RWPE2 (cell line): ENCODE results near the gene DPT.
"Not testable (repeated sequence)": the region's sequence is repeated elsewhere in the genome, so short reads cannot be mapped to it uniquely, and the experiment has no call there.

Source experiments
- ATAC-seq: fragments of 200-7000 bp; cut with Tn5 transposase; 3 replicates; pipeline ENCODE4 v1.9.1; 2021; ENCODE audit warnings: low read depth
- DNase-seq: peaks from one replicate; pipeline ENCODE4 v3.0.0-alpha.2; 2020; ENCODE audit warnings: low spot score
- H3K27ac ChIP-seq: fragments of 450-650 bp; 2 replicates; pipeline ENCODE4 v1.5.1; 2017; ENCODE audit warnings: mild to moderate bottlenecking; ENCODE audit not compliant: poor library complexity, severe bottlenecking
- H3K27me3 ChIP-seq: fragments of 250-450 bp; sonication (Bioruptor Pico); 2 replicates; pipeline ENCODE4 v1.5.1; 2021; ENCODE audit warnings: mild to moderate bottlenecking, moderate library complexity; ENCODE audit not compliant: insufficient read depth, poor library complexity, severe bottlenecking
- H3K36me3 ChIP-seq: fragments of 250-450 bp; sonication (Bioruptor Pico); 2 replicates; pipeline ENCODE4 v1.5.1; 2020; ENCODE audit warnings: low read depth, mild to moderate bottlenecking, moderate library complexity
- H3K4me1 ChIP-seq: fragments of 250-450 bp; sonication (Bioruptor Pico); 2 replicates; pipeline ENCODE4 v1.5.1; 2021; ENCODE audit warnings: mild to moderate bottlenecking, moderate library complexity; ENCODE audit not compliant: insufficient read depth, poor library complexity, severe bottlenecking
- H3K4me3 ChIP-seq: fragments of 250-450 bp; sonication (Bioruptor Pico); 2 replicates; pipeline ENCODE4 v1.5.1; 2021; ENCODE audit warnings: mild to moderate bottlenecking, moderate library complexity; ENCODE audit not compliant: severe bottlenecking
- H3K9me3 ChIP-seq: fragments of 250-450 bp; sonication (Bioruptor Pico); 2 replicates; pipeline ENCODE4 v1.5.1; 2021; ENCODE audit warnings: mild to moderate bottlenecking, moderate library complexity; ENCODE audit not compliant: severe bottlenecking
- CTCF ChIP-seq: fragments of 450-650 bp; IDR thresholded peaks from one replicate; pipeline ENCODE4 v1.5.1; 2017; ENCODE audit warnings: mild to moderate bottlenecking, moderate library complexity; ENCODE audit not compliant: poor library complexity, severe bottlenecking

DPT gene

GRCh38 chr1:168771104-168771630 lies 42.2 kb upstream of the DPT start:
- no peak overlapping the region for H3K4me3 ChIP-seq
- H3K27me3 ChIP-seq: no peaks in the 10 kb centered on the region
- no peak for DNase-seq
- ATAC-seq: no peak
- no peaks in the 10 kb centered on the region for H3K36me3 ChIP-seq
- no peak for TF ChIP-seq CTCF
- H3K27ac ChIP-seq: no peak overlapping the region
- H3K9me3 ChIP-seq: no peaks in the 10 kb centered on the region
- no peaks in the 10 kb centered on the region for H3K4me1 ChIP-seq

GRCh38 chr1:168769893-168770292 lies 40.9 kb upstream of the DPT start:
- not testable (repeated sequence) for H3K9me3 ChIP-seq, H3K27ac ChIP-seq, H3K4me3 ChIP-seq, H3K36me3 ChIP-seq, H3K4me1 ChIP-seq, ATAC-seq, DNase-seq, H3K27me3 ChIP-seq

GRCh38 chr1:168767894-168768584 lies 39.0 kb upstream of the DPT start:
- Histone ChIP-seq H3K27me3 (no peaks in the 10 kb centered on the region), H3K9me3 (no peaks in the 10 kb centered on the region), H3K4me3 (no peak overlapping the region), H3K27ac (no peak overlapping the region), H3K36me3 (no peaks in the 10 kb centered on the region), H3K4me1 (no peaks in the 10 kb centered on the region)
- ATAC-seq: no peak
- TF ChIP-seq CTCF: no peak
- DNase-seq: no peak

GRCh38 chr1:168766568-168766967 lies 37.6 kb upstream of the DPT start:
- Histone ChIP-seq H3K4me1 (peaks cover 5% of the 10 kb centered on the region), H3K36me3 (no peaks in the 10 kb centered on the region), H3K9me3 (no peaks in the 10 kb centered on the region), H3K27ac (no peak overlapping the region), H3K4me3 (no peak overlapping the region), H3K27me3 (no peaks in the 10 kb centered on the region)
- TF ChIP-seq CTCF: no peak
- DNase-seq (no peak), ATAC-seq (no peak)

- Histone ChIP-seq H3K36me3 (no peaks in the 10 kb centered on the region), H3K4me1 (peaks cover 5% of the 10 kb centered on the region), H3K27me3 (no peaks in the 10 kb centered on the region), H3K4me3 (no peak overlapping the region), H3K27ac (no peak overlapping the region), H3K9me3 (no peaks in the 10 kb centered on the region)
- DNase-seq: no peak
- peak; percentile 94 for ATAC-seq
- TF ChIP-seq CTCF: no peak
Measured at GRCh38 chr1:168763031-168763430, 34.0 kb upstream of the DPT start.
